NCI-H146 (cell line): ENCODE measurements around the gene PFDN6.
"Not testable (repeated sequence)": the region's sequence is repeated elsewhere in the genome, so short reads cannot be mapped to it uniquely, and the experiment has no call there.

ENCODE experiments used
- DNase-seq: peaks from one replicate; lab custom pipeline; 2025; lab: John Stamatoyannopoulos, UW

The PFDN6 gene

DNA sequence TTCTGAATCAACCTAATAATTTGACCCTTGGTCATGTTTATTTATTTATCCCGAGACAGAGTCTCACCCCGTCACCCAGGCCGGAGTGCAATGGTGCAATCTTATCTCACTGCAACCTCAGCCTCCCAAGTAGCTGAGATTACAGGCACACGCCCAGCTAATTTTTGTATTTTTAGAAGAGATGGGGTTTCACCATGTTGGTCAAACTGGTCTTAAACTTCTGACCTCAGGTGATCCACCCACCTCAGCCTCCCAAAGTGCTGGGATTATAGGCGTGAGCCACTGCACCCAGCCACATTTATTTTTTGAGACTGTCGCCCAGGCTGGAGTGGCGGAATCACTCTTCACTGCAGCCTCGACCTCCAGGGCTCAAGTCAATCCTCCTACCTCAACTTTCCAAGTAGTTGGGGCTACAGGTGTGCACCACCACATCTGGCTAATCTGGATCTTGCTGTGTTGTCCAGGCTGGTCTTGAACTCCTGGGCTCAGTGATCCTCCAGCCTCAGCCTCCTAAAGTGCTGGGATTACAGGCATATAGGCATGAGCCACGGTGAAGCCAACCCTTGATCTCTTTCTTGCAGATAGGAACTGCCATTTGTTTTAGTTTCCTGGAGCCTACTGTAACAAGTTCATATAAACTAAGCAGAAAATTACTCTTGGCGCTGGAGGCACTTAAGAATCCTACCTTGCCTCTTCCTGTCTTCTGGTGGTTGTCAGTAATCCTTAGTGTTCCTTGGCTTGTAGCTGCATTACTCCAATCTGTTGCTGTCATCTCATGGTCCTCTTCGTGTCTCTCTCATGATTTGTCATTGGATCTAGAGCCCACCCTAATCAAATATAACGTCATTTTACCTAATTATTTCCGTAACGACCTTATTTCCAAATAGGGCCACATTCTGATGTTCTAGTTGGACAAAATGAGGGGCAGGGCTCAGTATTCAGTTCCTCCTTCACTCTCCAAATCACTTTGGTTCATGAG lies 15.2 kb upstream of the PFDN6 start:
- DNase-seq = no peak

DNA sequence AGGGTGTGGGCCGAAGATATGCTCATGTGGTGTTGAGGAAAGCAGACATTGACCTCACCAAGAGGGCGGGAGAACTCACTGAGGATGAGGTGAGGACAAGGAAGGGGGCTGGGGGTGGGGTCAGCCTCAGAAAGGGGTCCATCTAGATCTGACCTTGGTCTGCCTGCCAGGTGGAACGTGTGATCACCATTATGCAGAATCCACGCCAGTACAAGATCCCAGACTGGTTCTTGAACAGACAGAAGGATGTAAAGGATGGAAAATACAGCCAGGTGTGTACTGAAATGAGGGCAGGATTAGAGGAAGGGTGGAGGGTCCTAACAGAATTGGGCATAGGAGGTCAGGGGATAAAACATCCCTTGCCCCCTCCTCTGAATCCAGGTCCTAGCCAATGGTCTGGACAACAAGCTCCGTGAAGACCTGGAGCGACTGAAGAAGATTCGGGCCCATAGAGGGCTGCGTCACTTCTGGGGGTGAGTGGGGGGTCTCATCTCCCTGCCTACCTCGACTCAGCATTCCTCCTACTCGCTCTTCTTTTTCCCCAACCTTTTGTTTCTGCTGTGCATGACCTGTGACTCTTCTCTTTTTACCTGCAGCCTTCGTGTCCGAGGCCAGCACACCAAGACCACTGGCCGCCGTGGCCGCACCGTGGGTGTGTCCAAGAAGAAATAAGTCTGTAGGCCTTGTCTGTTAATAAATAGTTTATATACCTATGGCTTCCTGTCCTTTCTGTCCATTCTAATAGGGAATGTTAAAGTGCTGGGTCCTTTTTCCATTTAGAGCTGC lies 13.4 kb upstream of the PFDN6 start:
- DNase-seq = not testable (repeated sequence)

DNA sequence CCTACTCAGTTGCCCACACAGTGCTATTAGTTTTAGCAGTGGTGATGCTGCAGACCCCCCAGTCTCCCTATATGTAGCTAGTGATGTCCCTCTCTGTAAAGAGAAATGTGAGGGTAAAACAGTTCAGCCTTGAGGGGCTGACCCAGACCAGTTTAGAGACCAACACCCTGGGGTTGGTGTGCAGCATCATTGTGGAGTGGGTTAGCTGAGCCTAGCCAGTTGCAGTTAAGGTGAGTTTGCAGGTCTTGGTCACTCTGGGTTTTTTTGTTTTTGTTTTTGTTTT lies 12.9 kb upstream of the PFDN6 start:
- no peak for DNase-seq

DNA sequence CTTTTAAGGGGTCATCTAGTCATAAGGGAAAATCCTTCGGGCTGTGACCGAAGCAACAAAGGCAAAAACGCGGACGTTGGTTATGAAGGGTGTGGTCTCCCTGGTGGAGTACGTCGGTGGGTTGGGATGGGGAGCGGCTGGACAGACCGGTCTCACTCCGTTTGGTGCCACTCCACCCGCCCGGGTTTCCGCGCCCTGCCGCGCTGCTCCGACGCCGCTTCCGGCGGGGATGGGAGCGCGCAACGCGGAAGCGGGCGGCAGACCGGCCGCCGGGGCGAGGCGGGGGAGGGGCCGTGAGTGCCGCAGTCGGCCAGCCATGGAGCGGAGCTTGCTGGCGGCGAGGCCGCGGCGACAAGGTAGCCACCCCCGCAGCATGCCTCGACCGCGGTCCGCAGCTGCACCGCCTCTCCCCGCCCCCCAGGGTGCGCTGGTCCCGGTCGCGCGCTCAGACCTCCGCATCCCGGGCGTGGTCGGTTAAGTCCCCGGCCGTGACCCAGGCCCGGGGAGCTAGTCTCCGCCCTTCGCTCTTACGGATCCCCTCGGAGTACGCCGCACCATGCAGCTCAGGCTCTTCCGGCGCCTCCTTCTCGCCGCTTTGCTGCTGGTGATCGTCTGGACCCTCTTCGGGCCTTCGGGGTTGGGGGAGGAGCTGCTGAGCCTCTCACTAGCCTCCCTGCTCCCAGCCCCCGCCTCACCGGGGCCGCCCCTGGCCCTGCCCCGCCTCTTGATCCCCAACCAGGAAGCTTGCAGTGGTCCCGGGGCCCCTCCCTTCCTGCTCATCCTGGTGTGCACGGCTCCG lies 12.3 kb upstream of the PFDN6 start, which contains the start of gene B3GALT4:
Gene B3GALT4 (plus strand): TSS at position 260 of the 799 bp plus-strand sequence. CDS start 297 bp downstream, at position 557.
- DNase-seq = peak; percentile 88

DNA sequence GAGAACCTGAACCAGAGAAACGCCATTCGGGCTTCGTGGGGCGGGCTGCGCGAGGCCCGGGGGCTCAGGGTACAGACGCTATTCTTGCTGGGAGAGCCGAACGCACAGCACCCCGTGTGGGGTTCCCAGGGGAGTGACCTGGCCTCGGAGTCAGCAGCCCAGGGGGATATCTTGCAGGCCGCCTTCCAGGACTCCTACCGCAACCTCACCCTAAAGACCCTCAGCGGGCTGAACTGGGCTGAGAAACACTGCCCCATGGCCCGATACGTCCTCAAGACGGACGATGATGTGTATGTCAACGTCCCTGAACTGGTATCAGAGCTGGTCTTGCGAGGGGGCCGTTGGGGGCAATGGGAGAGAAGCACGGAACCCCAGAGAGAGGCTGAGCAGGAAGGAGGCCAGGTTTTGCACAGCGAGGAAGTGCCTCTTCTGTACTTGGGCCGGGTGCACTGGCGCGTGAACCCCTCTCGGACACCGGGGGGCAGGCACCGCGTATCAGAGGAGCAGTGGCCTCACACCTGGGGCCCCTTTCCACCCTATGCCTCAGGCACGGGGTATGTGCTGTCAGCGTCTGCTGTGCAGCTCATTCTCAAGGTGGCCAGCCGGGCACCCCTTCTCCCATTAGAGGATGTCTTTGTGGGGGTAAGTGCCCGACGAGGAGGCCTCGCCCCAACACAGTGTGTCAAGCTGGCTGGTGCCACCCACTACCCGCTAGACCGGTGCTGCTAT lies 11.6 kb upstream of the PFDN6 start:
- no peak for DNase-seq

DNA sequence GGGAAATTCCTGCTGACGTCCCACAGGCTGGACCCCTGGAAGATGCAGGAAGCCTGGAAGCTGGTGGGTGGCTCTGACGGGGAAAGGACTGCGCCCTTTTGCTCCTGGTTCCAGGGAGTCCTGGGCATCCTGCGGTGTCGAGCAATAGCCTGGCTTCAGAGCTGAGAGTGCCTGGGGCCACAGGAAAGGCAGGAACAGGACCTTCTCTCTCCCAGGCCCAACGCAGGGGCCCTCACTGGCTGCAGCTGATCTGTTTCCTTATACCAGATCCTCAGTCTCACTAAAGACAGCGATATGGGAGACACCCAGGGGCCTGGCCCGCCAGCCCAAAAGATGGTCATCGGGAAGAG lies 11.0 kb upstream of the PFDN6 start:
- DNase-seq = no peak

DNA sequence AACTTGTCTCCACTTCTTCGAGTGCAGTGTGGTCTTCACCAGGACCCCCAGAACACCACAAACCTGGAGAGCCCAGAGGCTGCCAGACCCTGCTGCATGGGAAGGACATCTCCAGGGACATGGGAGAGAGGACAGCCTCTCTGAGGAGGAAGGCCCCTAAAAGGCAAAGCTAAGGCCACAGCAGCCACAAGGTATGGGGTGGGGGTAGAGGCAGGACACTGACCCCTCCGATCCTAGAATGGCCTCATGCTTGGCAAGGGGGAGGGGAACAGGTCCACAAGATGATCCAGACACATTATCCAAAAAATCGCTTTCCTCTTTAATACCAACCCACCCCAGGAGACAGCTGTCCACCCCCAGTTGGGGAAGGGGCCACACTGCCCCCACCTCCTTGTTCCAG lies 10.6 kb upstream of the PFDN6 start:
- no peak for DNase-seq

DNA sequence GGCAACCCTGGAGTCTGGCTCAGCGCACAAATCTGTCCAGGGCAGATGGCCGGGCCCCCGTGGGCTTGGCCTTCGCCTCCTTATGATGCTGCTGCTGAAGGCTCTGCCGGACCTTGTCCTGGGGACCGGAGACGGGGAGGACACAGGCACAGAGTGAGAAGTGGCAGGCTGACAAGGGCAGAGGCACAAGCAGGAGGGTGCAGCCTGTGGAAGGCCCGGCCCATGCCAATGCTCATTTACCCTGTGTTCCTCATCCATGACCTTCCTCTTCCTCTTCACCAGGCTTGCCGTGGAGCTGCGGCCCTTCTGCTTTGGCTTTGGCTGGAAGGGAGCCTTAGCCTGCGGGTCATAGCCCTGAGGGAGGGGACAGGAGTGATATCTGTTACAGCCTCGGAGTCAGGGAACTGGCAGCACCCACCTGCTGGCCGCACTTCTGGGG lies 10.1 kb upstream of the PFDN6 start:
- no peak for DNase-seq

DNA sequence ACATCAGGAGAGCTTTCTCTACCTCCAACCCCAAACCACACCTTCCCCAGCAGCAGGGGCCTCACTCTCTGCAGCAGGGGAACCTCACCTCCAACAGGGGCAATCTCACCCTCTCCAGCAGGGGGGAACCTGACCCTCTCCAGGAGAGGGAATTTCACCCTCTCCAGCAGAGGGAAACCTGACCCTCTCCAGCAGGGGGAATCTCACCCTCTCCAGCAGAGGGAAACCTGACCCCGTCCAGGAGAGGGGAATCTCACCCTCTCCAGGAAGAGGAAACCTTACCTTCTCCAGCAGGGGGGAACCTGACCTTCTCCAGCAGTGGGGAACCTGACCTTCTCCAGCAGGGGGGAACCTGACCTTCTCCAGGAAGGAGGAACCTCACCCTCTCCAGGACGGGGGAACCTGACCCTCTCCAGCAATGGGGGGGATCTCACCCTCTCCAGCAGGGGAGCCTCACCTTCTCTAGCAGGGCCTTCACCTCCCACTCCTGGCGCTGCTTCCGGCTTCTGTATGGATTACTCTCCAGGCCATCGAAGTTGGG lies 9.4 kb upstream of the PFDN6 start:
- peak; percentile 40 for DNase-seq

DNA sequence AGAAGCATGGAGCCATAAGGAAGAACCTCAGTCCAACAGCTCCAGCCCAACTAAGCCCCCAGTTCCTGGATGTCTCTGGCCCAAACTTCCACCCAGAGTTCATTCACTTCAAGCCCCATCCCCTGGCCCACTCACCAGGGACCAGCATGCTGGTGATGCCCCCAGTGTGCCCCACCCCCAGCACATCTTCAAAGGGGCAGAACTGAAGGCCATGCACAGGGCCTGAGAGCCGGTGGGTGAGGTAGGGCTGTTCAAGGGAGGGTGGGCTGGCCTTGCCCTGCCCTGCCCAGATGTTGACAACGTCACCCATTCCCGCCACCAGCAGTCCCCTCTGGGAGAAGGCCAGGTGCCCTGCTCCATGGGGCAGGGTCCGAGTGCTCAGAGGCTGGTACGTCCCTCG lies 8.9 kb upstream of the PFDN6 start:
- DNase-seq = no peak

DNA sequence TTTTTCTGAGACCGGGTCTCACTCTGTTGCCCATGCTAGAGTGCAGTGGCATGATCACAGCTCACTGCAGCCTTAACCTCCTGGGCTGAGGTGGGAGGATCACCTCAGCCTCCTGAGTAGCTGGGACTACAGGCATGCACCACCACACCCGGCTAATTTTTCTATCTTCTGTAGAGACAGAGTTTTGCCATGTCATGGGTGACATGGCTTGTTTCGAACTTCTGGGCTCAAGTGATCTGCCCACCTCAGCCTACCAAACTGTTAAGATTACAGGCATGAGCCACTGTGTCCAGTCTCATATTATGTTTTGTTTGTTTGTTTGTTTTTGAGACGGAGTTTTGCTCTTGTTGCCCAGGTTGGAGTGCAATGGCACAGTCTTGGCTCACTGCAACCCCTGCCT lies 4.2 kb upstream of the PFDN6 start:
- DNase-seq = not testable (repeated sequence)

DNA sequence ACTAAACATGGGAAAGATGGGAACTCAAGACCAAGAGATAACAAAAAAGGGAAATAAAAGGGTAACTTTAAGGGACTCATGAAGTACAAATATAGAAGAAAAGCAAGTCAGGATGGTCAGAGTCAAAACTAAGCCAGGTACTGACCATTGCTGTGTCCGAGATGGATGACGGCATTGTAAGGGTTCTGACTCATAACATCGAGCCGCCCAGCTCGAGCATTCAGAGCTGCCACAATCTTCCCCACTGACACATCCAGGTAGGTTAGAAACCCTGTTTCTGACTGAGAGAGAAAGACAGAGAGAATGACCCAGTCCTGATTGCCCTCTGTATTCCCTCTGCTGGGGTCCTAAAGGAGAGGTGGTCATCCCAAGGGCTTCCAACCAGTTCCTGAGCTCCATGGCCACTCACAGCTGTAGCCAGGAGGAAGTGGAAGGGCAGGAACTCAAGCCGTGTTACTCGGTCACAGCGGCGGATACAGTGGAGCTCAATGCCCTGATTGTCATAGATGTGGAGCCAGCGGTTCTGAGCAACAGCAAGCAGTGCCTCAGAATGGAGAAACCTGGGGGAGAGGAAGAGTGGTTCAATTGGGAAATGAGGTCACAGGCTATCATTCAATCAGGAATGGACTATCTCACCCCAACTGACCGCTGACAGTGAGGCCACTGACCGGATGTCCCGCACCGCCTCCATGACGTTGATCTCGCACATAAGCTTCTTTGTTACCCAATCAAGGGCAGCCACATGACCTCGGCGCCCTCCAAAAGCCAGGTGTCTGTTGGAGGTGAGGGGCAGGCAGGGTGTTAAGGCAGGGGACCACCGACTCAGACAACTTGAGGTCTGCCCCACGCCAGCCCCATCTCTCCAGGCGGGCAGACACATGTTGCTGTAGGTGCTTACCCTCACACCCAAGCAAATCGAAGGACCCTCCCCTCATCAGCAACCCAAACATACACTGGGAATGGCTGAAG lies 2.2 kb upstream of the PFDN6 start:
- no peak for DNase-seq

DNA sequence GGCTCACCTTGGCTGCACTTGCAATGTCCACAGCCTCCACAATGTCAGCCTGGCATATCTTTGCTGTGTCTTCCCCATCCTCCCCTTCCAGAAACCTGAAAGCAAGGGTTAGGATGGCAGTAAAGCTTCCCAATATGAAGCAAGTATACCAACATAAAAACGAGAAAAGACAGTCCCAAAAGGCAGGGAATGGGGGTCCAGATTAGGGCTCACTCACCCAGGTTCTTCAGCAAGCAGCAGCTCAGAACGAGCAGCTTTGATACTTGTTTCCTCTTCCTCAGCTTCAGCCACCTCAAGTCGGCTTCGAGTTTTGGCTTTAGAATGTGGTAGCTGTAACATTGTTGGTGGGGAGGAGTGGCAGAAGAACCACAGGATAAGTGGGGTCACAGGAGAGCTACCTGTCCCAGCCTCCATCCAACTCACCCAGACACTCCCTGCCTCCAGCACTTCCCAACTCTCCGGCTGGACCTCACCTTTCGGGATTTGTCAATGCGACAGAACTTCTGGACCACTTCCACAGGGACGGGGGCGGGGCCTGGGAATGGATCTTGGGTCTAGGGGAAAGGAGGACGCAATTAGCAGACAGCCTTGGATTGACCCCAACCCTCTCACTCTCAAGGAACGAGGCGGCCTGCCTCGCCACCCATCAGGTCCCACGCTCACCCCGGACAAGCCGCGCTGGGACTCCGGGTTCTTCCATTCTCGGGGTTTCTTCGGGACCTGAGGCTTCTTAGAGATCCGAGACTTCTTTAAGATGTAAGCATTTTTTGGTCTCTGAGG lies 1.1 kb upstream of the PFDN6 start:
- no peak for DNase-seq

DNA sequence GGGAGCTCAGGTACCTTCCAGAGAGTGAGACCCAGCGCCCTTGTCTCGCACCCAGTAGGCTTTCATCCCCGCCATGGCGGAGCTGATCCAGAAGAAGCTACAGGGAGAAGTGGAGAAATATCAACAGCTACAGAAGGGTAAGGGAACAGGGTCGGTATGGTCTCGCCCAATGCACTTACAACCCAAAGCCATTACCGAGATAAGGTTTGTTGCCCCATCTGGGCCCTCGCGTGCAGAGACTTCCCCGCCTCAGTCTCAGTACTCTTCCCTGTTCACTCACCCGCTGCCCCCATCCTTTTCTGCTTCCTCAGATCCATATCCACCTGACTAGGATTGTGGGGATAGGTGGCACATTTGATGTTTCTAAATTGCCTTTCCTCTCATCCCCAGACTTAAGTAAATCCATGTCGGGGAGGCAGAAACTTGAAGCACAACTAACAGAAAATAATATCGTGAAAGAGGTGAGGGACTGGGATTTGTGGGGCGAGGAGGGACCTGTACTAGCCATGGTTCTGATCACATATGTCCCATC lies 449 bp downstream of the PFDN6 start:
- DNase-seq = no peak

DNA sequence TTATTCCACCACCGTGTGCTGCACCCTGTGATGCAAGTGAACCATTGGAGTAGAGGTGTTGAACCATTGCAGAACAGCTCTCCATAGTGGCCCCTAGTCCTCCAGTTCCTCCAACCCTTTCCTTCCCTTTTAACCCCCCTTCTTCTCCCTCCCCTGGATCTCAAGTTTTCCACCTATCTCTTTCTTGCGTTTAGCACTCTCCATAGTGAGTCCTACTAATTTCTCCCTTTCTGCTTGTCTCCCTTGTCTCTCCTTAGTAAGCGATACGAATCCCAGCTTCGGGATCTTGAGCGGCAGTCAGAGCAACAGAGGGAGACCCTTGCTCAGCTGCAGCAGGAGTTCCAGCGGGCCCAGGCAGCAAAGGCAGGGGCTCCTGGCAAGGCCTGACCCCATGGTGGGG lies 1.1 kb downstream of the PFDN6 start:
- DNase-seq = no peak

DNA sequence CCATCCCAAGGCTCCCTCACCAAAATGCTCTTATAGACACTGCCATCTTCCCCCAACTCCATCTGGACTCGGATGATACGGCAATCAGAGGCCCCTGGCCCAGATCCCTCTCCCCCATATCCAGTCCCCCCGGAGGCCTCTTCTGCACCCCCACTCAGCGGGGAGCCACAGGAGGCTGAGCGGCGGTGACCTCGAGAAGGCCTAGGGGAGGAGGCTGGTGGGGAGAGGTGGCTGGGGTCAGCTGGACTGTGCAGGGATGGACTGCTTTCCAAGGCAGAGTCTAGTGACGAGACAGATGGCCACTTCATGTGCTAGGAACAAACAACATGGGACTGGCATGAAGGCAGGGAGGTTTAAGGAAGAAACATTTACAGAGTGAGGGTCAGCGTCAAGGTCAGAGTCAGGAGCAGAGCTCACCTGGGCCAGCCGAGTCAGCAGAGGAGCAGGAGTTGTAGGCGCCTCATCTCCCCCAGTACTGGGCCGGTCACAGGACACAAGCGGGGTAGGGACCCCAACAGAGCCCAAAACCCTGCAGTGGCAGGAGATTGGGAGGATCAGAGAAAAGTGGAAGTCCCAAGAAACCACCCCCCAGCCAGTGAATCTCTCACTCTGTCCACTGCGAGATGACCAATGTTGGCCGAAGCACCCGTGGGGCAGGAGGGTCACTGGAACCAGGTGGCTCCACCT lies 3.7 kb downstream of the PFDN6 start:
- DNase-seq = no peak

DNA sequence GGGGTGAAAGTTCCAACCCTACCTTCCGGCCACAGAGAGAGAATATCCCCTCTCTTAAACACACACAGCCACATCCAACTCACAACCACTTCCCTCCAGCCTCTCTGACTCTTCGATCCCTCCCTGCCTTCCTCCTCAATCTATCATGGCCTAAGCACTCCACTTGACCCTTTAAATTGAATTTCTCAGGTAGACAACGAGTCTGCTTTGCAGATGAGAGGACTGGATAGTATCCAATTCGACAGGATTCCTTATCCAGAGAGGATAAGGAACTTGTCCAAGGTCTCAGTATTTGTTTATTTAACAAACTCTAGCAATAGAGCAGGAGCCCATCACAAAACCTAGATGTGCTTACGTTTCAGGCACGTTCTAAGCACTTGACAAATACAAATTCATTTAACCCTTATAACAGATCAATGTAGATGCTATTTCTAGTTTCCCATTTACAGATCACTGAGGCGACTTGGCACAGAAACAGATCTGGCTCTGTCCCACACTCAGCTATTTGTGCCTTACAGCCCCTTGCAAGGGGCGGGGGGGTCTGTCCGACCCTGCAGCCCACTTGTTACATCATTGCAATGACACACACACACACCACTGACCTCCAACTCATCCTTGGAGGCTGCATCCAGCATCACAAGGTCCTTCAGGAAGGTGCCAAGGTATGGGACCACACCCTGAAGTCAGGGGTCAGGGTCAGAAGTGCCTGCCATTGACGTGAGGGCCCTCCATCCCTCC lies 4.9 kb downstream of the PFDN6 start:
- DNase-seq = no peak
